GM19193 (cell line): ENCODE data around the gene SEC16A.

Experiments used
- POLR2A ChIP-seq: IDR thresholded peaks from 4 replicates; pipeline ENCODE4 v1.6.1; 2011; ENCODE audit not compliant: insufficient read depth, insufficient read length; ENCODE audit errors: extremely low read depth

Gene SEC16A

DNA sequence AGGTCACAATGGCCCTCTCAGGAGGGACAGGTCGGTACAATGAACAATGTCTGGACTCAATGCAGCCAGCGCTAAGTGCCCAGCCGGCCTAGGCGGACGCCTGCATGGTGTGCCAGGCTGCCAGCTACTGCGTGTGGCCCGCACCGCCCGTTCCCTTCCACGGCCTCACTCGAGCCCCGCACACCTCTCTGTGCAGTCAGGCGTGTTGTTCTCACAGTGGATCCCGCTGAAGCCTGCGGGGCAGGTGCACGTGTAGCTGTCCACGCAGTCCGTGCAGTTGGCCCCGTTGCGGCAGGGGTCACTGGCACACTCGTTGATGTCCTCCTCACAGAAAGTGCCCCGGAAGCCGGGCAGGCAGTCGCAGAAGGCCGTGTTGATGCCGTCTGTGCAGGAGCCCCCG lies 26.7 kb upstream of the SEC16A start:
- TF ChIP-seq POLR2A = no peak

DNA sequence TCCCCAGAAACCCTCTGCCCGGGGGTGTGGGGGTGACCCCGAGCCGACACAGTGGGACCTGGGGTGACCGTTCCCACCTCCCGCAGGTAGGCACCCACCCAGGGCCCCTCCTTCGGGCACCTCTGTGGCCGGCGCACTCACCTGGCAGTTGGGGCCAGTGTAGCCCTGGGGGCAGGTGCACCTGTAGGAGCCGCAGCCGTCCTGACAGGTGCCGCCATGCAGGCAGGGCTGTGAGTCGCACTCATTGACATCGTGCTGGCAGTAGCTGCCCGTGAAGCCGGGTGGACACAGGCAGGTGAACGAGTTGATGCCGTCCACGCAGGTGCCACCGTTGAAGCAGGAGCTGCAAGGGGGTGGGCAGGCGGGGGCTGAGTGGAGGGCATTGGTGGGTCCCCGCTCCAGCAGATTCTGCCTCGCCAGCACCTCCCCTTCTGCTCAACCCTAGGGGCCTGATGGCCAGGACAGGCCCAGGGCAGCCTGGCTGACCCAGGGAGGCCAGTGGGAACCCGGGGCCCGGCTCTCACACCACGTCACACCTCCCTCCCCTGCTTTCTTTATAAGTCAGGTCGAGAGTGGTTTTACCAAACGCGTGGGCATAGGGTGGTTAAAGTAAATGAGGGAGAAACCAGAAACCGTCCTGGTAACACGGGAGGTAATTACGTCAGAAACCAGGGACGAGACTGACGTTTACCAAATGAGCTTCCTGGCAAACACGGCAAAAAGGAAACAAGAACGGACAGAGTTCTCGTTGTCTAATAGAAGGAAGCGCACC lies 26.1 kb upstream of the SEC16A start:
- TF ChIP-seq POLR2A = no peak

DNA sequence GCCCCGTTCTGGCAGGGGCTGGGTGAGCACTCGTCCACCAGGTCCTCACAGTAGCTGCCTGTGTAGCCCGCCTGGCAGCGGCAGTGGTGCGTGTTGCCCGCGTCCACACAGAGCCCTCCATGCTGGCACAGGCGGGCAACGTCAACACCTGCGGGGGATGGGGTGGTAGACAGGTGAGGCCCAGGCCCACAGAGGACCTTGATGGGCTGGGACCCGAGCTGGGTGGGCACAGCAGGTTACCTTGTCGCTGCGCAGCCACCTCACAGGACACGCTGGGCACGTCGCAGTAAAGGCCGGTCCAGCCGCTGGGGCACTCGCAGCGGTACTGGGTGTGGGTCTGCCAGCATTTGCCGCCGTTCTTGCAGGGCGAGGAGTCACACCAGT lies 25.1 kb upstream of the SEC16A start:
- TF ChIP-seq POLR2A = no peak

DNA sequence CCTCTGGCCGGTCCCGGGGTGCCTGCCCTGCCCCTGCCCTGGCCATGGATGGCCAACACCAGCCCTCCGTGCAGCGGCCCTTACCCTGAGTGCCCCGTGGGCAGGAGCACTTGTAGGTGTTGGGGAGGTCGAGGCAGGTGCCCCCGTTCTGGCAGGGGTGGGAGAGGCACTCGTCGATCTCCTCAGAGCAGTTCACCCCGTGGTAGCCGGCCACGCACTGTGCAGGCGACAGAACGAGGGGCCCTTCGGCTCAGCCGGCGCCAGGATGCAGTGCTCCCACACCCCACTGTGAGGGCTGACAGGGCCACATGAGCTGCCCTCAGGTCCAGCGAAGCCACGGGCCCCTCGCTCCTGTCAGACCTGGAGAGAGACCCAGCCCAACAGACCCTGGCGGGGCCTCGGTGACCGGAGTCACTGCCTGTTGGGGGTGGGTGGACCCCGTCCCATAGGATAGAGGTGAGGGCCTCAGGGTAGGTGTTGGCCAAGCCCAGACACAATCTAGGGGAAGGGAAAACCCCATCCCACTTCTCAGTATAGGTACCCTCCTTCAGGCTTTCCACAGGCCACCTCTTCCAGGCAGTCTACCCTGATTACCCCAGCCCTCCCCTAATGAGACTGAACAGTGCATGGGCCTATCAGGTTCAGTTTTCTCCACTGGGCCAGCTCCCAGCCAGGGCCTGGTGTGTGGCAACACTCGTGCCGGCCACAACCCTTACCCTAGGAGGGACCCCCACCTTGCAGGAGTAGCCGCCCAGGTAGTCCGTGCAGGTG lies 24.6 kb upstream of the SEC16A start:
- no peak for TF ChIP-seq POLR2A

DNA sequence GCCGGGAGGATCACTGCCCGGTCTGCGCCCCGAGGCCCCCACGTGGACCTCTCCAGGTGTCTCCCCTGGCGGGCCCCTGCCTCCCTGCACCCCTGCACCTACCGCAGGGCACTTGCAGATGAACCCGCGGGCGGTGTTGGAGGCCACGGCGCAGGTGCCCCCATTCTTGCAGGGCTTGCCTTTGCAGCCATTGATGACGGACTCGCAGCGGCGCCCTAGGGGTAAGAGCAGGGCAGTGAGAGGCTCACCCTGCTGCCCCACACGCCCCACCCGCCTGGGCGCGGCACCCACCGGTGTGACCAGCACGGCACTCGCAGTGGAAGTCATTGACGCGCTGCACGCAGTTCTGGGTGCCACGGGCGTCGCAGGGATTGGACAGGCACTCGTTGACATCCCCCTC lies 23.6 kb upstream of the SEC16A start:
- no peak for TF ChIP-seq POLR2A

DNA sequence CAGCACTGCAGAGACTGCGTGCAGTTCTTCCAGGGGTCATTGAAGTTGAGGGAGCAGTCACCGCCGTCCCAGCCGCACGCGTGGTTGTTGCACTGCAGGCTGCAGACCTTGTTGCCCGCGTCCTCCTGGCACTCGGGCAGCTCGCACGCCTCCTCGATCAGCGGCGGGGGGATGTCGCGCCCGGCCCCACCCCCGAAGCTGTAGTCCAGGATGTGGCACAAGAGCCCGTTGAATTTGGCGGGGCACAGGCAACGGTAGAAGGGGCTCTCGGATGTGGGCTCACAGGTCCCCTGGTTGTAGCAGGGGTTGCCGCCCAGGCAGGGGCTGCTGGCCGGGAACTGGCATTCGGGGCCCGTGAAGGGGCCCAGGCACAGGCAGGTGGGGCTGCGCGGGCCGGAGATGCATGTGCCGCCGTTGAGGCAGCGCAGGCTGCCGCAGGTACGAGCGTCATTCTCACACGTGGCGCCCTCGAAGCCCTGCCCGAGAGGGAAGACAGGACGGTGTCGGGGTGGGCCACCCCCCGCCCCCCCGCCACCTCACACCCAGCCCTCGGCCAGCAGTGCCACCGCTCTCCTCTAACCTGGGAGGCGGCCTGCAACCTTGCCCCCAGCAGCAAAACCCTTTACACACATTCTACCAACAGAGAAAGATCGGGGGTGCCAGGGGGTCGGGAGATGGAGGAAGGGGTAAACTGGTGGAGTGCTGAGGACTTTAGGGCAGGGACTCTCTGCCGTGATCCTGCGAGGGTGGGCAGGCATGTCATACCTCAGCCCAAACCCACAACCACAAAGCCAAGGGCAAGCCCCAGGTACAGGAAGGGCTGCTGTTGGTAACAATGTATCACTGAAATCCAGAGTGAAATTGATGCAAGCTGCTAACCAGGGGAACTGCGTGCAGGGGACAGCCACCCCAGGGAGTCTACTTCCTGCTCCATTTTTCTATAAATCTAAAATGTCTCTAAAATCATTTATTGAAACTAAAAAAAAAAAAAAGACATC lies 22.9 kb upstream of the SEC16A start:
- no peak for TF ChIP-seq POLR2A

DNA sequence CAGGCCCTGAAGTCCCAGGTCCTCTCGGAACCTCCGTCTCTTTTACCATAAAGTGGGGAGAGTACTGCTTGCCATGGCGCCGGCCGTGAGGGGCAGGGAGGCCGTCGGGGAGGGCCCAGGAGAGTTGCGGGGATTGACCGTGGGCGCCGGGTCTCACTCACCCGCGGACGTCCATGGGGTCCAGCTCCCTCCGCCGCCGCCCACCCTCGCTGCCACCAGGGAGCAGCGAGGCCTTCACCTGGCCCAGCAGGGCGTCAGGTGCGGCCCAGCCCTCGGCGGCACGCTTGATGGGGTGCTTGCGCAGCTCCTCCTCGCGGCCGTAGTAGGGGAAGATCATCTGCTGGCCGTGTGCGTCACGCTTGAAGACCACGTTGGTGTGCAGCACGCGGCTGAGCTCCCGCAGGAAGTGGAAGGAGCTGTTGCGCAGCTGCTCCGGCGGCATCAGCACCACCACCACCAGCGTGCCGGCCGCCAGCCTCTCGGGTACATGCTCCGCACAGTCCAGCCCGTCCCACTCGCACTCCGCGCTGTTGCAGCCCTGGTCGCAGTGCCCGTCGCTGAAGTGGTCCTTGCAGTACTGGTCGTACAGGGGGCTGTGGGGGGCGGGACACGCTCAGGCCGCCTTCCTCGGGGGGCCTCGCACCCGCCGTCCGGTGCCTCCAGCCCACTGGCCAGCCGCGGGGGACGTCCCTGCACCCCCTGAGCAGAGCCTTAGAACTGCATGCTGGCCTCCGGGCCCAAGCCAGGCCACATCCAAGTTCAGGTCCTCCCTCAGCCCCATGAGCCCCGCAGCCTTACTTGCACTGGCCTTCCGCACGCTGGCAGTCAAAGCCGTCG lies 21.9 kb upstream of the SEC16A start:
- TF ChIP-seq POLR2A = no peak

DNA sequence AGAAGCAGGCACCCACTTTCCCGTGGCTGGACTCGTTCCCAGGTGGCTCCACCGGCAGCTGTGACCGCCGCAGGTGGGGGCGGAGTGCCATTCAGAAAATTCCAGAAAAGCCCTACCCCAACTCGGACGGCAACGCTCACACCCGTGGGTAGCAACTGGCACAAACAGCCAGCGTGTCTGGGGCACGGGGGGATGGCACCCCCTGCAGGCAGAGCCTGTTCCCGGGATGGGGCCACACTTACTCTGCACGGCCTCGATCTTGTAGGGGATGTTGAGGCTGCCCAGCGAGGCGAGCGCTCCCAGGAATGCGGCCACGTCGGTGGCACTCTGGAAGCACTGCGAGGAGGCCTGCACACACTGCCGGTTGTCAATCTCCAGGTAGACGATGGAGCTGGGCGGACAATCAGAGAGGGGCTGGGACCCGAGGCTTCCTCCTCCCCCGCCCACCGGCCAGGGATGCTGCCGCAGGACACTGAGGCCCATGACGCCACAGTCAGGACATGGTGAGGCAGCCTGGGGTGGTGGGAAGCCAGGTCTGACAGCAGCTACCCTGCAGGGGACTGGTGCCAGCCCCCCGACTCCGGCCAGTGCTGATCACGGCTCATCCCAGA lies 20.2 kb upstream of the SEC16A start:
- no peak for TF ChIP-seq POLR2A

DNA sequence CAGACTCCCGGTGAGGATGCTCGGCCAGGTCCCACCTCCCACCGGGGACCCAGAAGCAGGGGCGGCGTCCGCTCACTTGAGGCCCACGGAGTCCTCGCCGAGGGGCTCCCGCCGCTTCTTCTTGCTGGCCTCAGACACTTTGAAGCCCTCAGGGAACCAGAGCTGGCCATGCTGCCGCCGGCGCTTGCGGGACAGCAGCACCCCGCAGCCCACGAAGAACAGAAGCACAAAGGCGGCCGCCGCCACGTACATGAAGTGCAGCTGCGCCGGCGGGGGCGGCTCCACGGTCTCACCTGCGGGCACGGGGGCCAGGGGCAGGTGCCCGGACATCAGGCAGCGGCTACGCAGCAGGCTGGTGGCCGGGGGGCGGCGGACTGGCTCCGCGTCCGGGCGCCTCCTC lies 19.4 kb upstream of the SEC16A start:
- TF ChIP-seq POLR2A = no peak

DNA sequence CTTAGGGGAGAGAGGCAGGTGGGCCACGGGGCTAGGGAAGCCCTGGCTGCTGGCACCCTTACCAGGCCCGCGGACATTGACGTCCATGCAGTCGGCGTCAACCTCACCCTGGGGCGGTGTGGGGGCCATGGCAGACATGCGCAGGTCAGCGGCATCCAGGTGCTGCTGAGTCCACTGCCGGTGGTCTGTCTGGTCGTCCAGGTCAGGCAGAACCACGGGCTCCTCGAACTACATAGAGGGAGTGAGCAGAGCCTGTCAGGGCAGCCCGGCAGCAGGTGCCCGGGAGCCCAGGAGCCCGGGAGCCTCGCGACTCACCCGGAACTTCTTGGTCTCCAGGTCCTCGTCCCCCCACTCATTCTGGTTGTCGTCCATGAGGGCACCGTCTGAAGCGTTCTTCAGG lies 18.8 kb upstream of the SEC16A start:
- no peak for TF ChIP-seq POLR2A

DNA sequence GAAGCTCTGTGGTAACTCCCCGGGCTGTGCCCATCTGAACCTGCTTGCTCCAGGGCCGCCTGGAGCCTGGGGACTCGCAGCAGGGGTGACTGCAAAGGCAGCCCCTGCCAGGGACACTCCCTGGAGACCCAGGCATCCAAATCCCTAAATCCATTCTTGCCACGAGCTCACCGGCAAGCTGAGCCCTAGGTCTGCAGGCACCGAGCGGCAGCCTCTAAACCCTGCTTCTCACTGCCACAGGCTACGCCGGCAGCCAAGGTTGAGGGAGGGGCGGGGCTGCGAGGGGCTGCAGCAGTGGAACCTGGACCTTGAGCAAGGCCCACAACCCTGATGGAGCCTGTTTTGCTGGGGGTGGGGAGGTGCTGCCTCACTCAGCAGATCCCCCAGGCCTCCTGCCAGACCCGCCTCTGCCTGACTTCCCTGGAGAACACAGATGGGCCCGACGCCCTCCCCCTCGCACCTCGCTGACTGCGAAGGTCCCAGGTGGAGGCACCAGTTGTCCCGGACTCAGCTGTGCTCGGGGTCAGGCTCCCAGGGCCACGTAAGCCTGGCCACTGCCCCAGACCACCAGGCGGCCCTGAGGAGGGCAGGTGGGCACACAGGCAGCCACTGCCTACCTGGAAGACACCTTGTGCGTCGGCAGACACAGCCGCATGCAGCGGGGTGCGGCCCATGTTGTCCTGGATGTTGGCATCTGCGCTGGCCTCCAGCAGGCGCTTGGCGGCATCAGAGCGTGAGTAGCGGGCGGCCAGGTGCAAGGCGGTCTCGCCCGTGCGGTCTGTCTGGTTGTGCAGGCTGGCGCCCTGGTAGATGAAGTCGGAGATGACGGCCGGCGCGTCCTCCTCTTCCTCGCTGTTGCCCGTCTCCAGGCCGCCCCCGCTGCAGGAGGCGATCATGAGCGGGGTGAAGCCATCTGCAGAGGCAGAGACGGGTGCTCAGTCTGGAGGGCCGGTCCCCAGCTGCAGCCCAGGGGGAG lies 17.4 kb upstream of the SEC16A start:
- TF ChIP-seq POLR2A = no peak

DNA sequence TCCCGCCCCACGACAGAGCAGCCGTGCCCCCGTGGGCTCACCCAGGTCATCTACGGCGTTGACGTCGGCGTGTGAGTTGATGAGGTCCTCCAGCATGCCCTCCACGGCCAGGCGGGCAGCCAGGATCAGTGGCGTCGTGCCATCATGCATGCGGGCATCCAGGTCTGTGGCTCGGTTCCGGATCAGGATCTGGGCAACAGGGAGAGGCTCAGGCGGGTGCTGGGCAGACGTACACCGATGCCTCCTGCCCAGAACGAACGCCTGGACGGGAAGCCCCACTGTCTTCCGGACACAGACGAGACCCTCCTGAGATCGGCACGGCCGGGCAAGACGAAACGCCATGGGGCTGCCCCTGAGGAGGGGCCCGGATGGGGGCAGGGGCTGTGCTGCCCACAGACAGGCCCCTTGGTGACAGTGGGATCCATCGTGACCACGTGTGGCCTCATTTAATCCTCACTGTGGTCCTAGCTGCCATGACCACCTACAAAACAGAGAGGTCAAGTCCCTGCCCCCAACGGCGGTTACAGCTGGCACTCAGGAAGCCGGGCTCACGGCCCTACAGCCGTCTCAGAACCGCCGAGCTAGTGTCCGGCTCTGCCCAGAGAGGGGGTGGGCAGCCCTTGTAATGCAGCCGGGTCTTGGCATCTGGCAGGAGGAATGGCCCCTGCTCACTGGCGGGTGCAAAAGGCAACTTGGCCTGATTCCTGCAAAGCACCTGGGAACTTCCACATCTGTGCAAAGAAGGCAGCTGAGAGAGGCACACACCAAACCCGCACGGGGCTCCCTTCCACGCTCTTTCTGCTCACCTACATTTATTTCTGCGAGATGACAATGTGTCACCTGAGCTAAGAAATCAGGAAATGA lies 16.5 kb upstream of the SEC16A start:
- TF ChIP-seq POLR2A = no peak

DNA sequence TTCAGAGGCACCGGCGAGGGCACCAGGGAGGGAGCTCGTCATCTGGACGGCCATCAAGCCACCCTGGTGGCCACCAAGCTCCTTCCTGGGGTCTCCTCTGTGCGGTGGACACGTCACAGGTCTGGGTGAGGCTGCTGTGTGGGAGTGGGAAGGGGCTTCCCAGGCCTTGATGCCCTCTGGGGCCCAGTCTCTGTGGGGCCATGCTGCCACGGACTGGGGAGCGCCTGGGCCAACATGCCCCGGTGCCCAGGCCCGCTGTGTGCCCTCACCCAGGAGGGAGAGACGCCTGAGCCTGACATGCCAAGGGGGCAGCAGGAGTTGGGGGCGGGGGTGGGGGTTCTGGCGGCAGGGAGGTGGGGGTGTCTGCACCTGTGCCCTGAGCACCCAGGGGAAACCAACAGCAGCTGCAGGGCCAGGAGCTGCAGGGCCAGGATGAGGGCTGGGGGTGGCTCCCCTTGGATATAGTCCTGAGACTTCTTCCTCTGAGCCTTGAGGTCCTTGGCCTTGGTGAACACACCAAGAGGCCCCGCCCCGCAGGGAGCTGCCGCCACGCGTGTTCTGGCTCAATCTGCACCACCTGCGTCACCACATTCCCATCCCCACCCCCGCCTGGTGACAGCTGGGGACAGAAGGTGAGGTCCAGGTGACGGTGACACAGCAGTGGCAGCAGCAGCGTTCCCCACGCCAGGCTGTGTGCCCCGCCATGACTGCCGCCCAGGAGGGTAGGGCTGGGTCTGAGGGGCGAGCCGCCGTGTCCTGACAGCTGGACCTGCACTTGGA lies 15.3 kb upstream of the SEC16A start:
- TF ChIP-seq POLR2A = no peak
